Heart left ventricle (tissue), 13 donors: ENCODE data around the gene HIKESHI.

Experiments
- CTCF ChIP-seq, 12 donors: fragments of 200-600 bp; sonication (generic) in 4 of 12; IDR thresholded peaks; one replicate each; pipeline versions ENCODE4 v1.5.0 to v1.8.0; 2018 to 2022; ENCODE audit warnings: antibody characterized with exemption in 12 of 12, mild to moderate bottlenecking in 5 of 12
- POLR2A ChIP-seq, 2 donors: fragments of 450-650 bp; IDR thresholded peaks; one replicate each; pipeline ENCODE4 v1.6.1; 2017; ENCODE audit warnings: antibody characterized with exemption in 2 of 2, mild to moderate bottlenecking in 2 of 2, moderate library complexity in 2 of 2
- donor health status: ischemic (EF 13 %, LVEDD 7.1; RV severe dilation, severe dysfunction).
- donor health status: DM: no; HTN: yes; CAD: no.
- donor health status: DM: no; HTN: no; CAD: no.
- donor health status: ischemic (EF 25% LVEDD 6.9; RV normal size, moderate dysfunction).
- donor health status: ischemic (EF 25% LVEDD 5.7; RV mildly dilated, moderate dysfunction).
- donor health status: ischemic (EF 35%, LVEDD 5.7; RV mildly dilated, moderate dysfunction).
- donor health status: nonischemic (EF 11% LVEDD 7.7; RV severe dilation, severe dysfunction).
- donor health status: DM: yes; HTN: yes; CAD: no.
- donor health status: PGD.
- donor health status: ischemic (EF 29% LVEDD 5.4; RV normal size, mild dysfunction).
- donor health status: nonischemic (EF 23%, LVEDD 6.1; RV moderate dilation, normal function).

- TF ChIP-seq CTCF (IDR thresholded peaks at IDR 0.05) (no peak), POLR2A (IDR thresholded peaks at IDR 0.05) (no peak)
Observed at GRCh38 chr11:86264649-86265048, 37.4 kb upstream of the HIKESHI start.
